ENCODE results near the gene LAMB3. TPM values are rescaled to one million over a fixed set of nuclear protein-coding genes. Genes with fewer than 3 reads are reported as not detected.

Gene LAMB3
- total RNA-seq, 1 experiment from 2014 or later = 0.85 TPM

- TF ChIP-seq AFF4 (CRISPR knock-in tag; IDR thresholded peaks at IDR 0.05; ENCODE audit: borderline replicate concordance) (no peak), ZNF416 (CRISPR knock-in tag; IDR thresholded peaks at IDR 0.05) (no peak), NR1H2 (CRISPR knock-in tag; IDR thresholded peaks at IDR 0.05) (no peak), ETV6 (CRISPR knock-in tag; IDR thresholded peaks at IDR 0.05) (no peak), ARID4B (CRISPR knock-in tag; IDR thresholded peaks at IDR 0.05; ENCODE audit: borderline replicate concordance) (no peak), TEAD4 (CRISPR knock-in tag; IDR thresholded peaks at IDR 0.05) (no peak), E2F4 (CRISPR knock-in tag; IDR thresholded peaks at IDR 0.05; ENCODE audit: borderline replicate concordance, low read depth) (no peak), ZNF396 (CRISPR knock-in tag; IDR thresholded peaks at IDR 0.05; ENCODE audit: borderline replicate concordance) (no peak), NFE2L1 (CRISPR knock-in tag; IDR thresholded peaks at IDR 0.05) (no peak), ZNF263 (CRISPR knock-in tag; IDR thresholded peaks at IDR 0.05; ENCODE audit: low read depth) (no peak)
Measured at GRCh38 chr1:209580577-209580976, 71.6 kb downstream of the LAMB3 start (continued).

- no peak for ATAC-seq
- CTCF ChIA-PET = interaction anchor here (0.6 to 2.1 kb wide), 25 partner anchors 9 to 480 kb away, joined by 3 to 50 read pairs (median 8); no protein-coding TSS in a partner anchor
- Mint-ChIP-seq H3K9me3 (no peaks in the 10 kb centered on the region), H3K36me3 (no peaks in the 10 kb centered on the region), H3K4me1 (peaks cover 10% of the 10 kb centered on the region), H3K4me3 (no peak overlapping the region), H3K27me3 (ENCODE audit: low read depth) (peaks cover 2% of the 10 kb centered on the region; the same call in 1 of the 2 replicates), H3K27ac (no peak overlapping the region)
- DNase-seq (ENCODE audit: low spot score) = no peak
- POLR2A ChIA-PET = interaction anchor here (0.6 kb wide), 1 partner anchor 53 kb away, joined by 3 read pairs; no protein-coding TSS in a partner anchor
- TF ChIP-seq STAT6 (CRISPR knock-in tag; conservative IDR thresholded peaks at IDR 0.05; ENCODE audit: low read depth) = no peak
- no peak for TF ChIP-seq ZNF281 (CRISPR knock-in tag; IDR thresholded peaks at IDR 0.05)
- no peak for TF ChIP-seq PRDM15 (CRISPR knock-in tag; IDR thresholded peaks at IDR 0.05)
- TF ChIP-seq GABPB1 (CRISPR knock-in tag; IDR thresholded peaks at IDR 0.05) = no peak
- TF ChIP-seq TCF7 (CRISPR knock-in tag; IDR thresholded peaks at IDR 0.05; ENCODE audit: low read depth) = no peak
- no peak for TF ChIP-seq ZNF416 (CRISPR knock-in tag; IDR thresholded peaks at IDR 0.05)
- TF ChIP-seq KAT7 (CRISPR knock-in tag; IDR thresholded peaks at IDR 0.05; ENCODE audit: borderline replicate concordance) = no peak
- TF ChIP-seq OVOL2 (CRISPR knock-in tag; IDR thresholded peaks at IDR 0.05; ENCODE audit: borderline replicate concordance) = no peak
- no peak for TF ChIP-seq CREB1 (CRISPR knock-in tag; IDR thresholded peaks at IDR 0.05)
Measured at GRCh38 chr1:209577346-209577745, 74.9 kb downstream of the LAMB3 start.
